Medulla oblongata (tissue), 1 donor: ENCODE data around the gene RHOBTB3.

ENCODE experiments used
- DNase-seq: peaks from one replicate; pipeline ENCODE4 v3.0.0-alpha.2; 2015; ENCODE audit errors: extremely low spot score

RHOBTB3 gene

DNA sequence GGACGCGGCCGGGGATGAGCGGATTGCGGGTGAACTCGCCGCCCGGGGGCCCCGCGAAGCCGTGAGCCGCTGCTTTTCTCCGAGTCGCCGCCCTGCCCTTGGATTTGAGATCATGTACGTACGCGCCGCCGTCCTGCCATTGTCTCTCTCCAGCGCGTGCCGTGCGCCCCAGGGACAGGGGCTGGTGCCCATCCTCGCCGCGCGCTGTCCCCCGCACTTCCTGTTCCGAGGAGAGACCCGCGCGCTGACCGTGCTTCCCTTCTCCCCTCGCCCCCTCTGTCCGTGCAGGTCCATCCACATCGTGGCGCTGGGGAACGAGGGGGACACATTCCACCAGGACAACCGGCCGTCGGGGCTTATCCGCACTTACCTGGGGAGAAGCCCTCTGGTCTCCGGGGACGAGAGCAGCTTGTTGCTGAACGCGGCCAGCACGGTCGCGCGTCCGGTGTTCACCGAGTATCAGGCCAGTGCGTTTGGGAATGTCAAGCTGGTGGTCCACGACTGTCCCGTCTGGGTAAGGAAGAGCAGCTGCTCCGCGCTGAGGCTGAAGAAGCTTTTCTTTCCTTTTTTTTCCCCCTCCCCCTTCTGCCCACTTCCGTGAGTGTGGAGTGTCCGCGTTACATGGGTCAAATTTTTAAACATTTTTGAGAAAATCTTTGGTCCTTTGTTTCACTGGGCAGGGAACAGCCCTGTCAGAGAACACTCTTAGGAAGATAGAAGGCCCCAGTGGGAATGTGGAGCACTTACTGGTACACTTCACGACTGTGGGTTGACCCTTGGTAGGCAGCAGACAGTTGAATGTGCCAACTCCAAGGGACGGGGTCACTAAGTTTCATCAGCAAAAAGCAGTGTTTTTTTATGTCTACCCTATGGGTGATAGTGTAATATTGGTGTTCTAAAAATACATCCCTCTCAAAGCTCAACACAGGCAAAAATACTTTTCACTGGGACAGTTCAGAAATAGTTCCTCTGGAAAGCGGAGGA is 727 bp downstream of the RHOBTB3 start:
- DNase-seq: peak; percentile 58

DNA sequence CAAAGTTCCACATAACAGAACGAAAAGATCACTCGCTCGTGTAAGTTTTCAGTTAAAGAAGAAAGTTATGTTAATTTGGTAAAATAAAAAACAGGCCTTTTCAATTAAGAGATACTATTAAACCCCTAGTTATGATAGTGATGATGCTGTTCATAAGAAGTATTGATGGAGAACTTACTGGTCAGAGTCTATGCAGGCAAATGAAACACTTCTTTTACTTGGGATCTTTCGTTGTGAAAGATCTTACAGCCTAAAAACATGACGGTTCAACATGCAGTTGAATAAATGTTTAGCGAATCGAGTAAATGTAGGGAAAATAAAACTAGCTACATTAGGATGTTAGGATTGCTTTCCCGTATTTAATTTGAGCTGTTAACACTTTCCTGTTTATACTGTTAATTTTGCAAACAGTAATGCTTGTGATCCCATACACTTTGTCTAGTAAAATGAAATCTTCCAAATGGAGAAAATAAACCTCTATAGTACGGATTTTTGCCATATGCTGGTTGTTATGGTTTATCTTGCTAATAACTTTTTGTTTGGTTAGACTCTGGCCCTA is 2.0 kb downstream of the RHOBTB3 start:
- no peak for DNase-seq

DNA sequence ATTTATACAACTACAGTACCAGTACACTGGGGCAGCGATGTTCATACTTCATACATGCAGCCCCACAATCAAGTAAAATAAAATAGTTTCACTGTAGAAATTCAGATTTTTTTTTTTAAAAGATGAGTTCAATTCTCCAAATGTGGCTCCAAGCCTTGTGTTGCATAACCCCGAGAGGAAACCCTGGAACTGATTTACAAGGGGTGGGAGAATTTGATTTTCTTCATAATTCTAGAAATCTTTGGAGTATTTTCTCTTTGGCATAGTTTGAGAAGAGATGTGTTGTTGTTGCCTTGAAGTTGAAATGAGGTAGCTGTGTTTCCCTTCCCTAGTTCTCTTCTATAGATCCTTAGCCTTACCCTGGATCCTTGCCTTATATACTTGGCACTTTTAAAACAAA is 3.1 kb downstream of the RHOBTB3 start:
- DNase-seq: no peak

DNA sequence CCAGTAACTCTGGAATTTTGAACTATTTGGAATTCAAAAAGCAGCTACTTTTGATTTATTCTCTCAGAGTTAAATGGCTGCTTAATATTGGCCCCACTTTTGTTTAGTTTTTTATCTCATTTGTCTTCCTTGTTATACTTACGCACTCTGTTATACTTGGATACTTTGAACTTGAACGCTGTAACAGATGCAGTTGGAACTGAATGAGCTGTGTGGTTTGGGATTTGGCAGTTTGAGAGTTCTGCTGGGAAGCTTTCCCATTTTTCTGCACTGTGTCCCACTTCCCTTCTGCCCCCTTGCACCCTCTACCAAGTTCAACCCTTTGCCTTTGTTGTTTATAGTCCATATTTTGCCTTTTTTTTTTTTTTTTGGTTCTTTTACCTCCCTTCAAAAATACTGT is 3.8 kb downstream of the RHOBTB3 start:
- DNase-seq: peak; percentile 72

DNA sequence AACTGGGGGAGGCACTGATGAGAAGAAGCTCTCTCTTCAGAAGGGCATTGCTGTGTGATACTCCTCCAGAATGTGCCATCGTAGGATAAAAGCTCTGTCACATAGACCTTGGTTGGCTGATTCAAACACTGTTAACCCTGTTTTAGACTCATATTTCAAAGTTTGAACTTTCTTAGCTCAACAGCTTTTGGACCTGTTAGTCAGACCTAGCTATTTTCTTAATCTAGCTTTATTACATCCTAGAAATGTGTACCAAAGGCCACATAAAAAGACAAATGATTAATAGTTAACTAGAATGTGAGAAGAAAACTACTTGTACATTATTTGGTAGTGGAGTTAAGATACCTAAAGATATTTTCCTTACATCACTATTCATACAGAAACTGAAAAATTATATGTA is 4.3 kb downstream of the RHOBTB3 start:
- DNase-seq: no peak

DNA sequence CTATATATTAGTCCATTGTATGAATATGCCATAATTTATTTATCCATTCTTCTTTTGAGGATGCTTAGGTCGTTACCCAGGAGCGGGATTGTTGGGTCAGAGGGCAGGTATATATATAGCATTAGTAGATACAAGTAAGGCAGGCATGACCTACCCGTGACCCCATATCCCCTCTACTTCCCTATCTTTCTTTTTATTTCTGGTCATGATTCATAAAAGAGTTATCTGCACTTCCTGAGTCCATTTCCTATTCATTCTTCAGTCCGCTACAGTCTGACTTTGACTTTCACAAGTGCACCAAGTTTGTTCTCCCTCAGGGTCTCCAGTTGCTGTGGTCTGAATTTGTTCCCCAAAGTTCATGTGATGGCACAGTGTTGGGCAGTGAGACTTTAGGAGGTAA is 6.9 kb downstream of the RHOBTB3 start:
- no peak for DNase-seq

DNA sequence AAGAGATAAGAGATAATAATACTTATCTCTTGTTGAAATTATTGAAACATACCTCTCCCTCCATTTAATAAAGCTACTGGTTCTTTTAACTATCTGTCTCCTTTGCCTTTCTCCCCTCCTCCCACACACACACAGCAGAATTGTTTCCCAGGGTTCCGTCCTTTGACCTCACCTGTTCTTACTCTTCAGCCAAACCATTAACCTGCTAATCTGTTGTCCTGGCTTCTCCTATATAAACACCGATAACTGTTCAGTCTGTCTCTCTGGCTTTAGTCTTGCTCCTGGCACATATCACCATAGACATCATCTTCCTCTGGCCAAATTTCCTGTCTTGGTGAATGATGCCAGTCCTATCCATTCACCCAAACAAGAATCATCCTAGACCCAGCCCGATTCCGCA is 7.7 kb downstream of the RHOBTB3 start:
- DNase-seq: no peak

DNA sequence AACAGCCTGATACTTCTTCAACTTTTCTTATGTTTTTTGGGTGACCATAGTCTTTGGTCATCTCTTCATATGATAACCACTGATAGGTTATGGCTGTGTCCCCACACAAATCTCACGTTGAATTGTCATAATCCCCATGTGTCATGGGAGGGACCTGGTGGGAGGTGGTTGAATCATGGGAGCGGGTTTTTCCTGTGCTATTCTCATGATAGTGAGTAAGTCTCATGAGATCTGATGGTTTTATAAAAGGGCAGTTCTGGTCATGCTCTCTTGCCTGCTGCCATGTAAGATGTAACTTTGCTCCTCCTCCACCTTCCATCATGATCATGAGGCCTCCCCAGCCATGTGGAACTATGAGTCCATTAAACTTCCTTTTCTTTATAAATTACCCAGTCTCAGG is 8.7 kb downstream of the RHOBTB3 start:
- no peak for DNase-seq

DNA sequence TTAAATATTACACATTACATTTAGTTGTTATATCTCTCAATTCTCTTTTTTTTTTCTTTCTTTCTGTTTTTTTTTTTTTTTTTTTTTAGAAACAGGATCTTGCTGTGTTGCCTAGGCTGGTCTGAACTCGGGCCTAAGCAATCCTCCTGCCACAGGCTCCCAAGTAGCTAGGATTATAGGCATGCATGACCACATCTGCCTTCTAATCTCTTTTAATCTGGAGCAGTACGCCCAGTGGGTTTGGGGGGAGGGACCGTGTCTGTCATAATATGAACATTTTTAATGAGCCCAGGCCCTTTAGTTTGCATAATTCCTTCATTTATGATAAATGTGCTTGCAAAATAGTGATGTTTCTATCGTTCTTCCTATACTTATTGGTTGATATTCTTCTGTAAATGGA is 10.3 kb downstream of the RHOBTB3 start:
- no peak for DNase-seq

DNA sequence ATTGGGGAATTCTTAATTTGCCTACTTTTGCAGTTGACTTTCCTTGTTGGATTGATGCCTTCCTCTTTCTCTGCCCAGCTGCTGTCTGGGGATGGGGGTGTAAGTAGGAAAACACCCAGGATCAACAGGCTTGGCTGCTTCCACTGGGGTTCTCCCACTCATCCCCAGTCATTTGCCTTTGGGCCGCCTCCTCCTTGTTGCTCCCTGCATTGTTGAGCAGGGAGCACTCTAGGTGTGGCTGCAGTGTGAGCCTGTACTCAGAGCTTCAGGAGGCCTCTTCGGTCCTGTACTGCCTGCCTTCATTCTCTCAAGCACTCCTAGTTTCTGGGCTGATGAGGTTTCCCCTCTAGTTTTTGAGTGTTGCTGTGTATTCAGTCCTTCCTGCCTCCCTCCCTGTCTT is 12.1 kb downstream of the RHOBTB3 start:
- DNase-seq: no peak

DNA sequence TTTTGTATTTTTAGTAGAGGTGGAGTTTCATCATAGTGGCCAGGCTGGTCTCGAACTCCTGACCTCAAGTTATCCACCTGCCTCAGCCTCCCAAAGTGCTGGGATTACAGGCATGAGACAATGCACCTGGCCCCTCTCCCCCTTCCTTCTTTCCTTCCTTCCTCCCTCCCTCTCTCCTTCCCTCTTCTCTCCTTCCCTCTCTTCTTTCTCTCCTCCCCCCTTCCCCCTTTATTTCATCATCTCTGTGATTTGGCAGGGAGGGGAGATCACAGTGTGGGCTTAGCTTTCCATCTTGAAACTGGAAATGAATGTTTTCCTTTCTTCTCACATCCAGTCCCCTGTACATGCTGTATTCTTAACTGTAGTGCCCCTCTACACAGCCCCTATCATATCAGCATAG is 12.7 kb downstream of the RHOBTB3 start:
- DNase-seq: no peak

DNA sequence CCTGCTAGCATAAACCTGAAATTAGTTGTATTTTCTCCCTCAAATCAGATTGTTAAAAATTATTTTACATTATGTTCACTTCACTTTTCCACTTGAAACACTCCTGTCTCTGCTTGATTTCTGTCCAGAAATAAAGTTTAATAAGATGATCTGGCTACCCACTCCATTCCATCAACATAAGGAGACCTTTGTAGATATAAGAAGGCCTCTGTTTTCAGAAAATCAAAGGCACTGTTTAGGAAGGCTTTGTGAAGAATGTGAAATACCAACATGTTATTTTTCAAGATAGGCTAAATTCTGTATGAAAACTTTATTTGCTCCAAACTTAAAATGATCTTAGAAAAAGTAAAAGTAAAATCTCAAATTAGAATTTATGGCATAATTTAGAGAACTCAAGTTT is 15.1 kb downstream of the RHOBTB3 start:
- no peak for DNase-seq

DNA sequence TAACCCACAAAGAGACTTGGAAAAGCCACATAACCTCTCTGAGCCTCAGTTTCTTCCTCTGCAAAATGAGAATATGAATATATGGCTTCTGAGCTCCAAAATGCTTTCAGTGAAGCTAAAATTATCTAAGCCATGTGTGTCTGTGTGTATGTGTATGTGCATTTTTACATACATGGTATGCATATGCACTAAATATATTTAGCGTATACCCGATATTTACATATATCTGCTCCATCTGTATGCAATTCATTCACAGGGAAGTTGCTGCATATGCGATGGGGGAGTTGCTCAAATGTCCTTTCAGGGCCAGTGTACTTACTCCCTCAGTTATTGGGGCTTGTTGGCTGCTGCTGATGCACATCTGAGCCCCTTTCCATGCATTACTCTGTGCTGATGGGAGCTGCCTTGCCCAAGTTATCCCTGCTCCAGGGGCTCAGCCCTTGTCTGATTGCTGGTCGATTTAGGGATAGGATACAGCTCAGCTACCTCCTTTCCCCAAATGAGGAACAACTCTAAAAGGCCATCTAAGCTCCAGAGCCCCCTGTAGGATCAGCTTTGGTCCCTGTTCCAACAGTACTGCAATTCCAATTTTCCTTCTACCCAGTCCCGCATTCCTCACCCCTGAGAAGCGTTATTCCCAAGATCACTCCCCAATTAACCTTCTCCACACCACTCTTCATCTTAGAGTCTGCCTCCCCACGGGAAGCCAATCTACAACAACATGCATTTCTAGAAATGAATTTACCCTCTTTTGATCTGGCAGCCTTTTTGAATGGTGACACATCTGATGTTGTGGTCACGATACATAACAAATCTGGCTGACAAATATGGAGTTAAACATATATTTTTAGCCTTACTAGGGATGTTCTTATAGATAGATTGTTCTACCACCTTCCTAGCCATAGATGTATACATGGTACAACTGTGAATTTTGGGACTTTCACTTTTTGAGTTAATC is 15.9 kb downstream of the RHOBTB3 start:
- no peak for DNase-seq

DNA sequence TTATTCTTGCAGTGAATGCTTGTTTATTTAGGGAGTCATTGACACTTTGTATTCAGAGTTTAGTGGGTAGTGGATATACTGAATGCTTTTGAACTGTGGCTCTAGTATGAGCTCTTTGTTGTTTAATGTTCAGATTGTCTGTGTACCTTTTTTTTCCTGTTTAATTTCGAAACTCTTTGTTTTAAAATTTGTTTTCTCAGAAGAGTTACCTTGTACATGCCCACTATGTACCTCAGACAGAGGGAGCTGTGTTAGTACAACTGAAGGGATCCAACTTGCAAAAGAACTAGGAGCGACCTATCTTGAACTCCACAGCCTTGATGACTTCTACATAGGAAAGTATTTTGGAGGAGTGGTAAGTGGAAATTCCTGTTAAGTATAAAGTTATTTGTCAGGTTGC is 17.0 kb downstream of the RHOBTB3 start:
- DNase-seq: no peak

DNA sequence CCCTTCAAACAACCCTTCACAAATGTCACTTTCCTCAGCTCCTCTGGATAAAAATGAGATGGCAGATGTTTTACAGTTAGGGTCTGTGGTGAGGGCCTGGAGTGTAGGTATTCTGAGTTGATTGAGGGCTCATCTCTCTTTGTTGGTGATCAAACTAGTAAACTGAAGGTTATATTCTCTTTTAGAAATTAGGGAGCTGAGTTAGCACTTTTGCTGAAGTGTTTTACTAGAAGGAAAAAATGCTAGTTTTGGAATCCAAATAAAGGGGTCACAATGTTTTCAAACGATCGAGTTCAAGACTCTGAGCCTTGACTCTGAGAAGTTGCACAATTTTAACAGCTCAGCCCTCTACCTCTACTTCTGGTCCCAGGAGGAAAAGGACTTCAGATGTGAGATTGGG is 23.4 kb downstream of the RHOBTB3 start:
- DNase-seq: no peak

DNA sequence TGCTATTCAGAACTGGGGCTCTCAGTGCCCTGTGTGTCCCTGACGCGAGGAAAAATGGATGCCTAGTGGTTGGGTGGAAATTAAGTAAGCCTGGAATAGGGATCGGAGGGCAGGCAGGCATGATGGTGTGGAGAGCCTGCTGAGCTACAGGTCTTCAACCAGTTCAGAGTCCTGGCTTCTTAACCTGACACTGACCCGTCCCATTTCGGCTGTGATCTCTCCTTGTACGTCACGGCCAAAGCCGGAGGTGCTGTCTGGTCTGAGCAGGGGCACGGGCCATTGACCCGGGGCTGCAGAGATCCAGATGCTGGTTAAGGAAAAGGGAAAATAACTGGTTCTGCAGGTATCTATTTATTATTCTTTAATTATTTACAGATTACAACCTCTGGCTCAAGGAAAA is 27.9 kb downstream of the RHOBTB3 start:
- DNase-seq: no peak

DNA sequence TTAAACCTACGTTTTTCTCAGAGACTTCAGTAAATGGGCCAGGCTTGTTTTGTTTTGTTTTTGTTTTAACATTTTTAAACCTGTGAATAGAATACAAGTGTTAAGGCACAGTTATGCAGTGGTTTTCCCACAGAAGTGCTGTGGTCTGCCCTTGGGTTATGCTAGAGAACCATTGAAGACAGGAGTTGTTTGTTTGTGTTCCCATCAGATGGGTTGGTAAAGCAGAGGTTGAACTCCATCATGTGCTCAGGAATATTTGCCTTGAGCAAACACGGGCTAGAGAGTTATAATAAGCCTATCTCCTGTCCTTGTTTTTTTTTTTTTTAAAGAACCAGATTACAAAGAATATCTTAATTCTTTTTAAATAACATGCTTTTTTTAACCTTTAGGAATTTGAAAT is 28.5 kb downstream of the RHOBTB3 start:
- DNase-seq: no peak

DNA sequence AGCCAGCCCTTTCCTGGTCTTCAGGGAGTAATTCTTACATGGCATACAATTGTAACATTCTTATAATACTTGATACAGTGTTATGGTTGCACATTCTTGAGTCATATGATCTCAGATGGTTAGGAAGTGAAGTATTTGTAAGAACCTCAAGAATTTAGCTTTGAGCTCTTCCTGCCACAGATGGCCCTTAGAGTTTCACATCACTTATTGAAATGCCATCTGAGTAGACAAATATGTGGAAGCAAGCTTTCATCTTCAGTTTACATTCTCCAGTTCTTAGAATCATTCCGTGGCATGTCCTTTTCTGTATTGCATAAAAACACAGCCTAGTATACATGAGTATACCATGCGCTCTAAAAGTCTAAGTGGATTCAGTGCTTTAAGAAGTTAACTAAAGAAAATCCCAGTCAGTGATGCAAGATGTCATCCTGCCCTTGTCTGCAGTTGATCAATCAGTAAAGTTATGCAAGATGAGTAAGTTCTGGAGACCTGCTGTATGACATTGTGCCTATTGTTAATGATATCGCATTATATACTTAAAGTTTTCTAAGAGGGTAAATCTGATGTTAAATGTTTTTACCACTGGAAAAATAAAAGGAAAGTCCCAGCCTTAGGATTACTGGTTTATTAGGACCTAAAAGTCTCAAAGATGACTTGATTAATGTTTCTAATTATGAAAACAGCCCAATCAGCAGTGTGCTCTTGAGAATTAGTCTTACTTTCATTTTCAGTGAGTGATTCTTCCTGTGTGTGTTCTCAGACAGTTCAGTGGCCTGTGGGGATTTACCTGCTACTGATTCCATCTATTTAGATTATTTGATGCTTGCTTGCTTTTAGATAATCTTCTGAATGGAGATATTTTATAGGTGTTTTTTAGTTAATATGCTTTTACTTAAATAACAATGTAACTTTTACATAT is 29.4 kb downstream of the RHOBTB3 start:
- DNase-seq: peak; percentile 33

DNA sequence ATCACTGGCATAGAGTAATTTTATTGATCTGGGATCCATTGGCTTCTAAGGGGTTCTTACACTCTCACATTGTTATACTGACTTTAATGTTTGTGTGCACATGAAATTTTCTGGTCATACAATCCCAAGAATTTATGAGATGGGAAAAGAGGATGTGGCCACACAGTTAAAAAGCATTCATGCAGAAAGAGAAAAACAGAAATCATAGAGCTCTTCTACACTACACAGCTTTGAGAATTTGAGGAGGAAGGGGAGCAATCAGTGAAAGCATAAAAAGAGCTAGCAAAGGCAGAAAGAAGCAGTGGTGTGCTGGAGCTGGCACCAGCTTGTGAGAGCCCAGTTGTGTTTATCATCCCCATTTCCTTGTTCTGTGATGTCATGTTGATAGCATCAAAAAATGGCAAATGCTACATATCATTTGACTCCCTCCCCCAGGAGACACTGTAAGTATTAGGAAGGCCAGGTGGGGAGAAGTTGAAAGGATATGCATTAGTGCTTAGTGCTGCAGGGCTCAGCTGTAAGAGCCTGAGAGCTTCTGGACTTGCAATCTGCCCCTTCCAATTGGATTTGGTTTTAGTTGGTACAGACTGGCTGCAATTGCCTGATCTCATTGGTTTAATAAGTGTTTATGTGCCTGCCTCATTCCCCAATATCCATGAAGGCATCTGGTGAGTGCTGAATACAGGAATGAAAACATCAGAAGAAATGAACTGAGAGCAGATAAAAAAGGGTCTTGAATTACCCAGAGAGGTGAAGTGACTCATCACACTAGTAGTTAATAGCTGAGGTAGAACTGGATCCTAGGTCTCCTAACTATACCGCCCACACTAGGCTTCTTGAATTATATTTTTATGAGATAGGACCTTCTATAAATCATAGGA is 30.9 kb downstream of the RHOBTB3 start:
- no peak for DNase-seq

DNA sequence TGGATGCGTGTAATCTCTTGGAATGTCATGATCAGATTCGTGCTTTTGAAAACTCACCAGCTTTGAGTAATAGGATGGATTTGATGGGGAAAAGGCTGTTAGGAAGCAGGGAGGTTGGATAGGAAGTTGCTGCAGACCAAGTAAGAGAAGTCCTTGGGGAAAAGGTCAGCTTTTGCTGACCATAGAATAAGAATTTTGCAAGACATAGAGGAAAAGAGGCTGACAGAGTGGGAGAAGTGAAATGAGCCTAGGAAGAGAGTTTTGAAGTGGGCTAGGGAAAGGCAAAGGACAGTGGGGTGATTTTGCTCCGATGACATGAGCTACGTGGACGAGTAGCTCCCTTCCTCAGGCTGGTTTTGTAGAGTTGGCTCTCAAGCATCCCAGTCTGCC is 31.5 kb downstream of the RHOBTB3 start:
- DNase-seq: no peak
